ENCODE results near the gene INHBB. TPM values are rescaled to one million over a fixed set of nuclear protein-coding genes. Genes with fewer than 3 reads are reported as not detected.

INHBB gene
- total RNA-seq, 2 donors from 2014 or later = 35.9 to 83.7 TPM

DNA sequence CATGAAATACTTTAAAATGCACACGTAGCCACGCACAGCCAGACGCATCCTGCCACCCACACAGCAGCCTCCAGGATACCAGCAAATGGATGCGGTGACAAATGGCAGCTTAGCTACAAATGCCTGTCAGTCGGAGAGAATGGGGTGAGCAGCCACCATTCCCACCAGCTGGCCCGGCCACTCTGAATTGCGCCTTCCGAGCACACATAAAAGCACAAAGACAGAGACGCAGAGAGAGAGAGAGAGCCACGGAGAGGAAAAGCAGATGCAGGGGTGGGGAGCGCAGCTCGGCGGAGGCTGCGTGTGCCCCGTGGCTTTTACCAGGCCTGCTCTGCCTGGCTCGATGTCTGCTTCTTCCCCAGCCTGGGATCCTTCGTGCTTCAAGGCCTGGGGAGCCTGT, 4.1 kb downstream of the INHBB start:
- no peak overlapping the region for H3K4me3 ChIP-seq
- H3K27ac ChIP-seq = no peak overlapping the region
- WGBS = 85% methylated on average over 17 of the region's 17 CpGs
- no peak for TF ChIP-seq POLR2AphosphoS5 (IDR thresholded peaks at IDR 0.05)
- TF ChIP-seq POLR2A (IDR thresholded peaks at IDR 0.05) = no peak
- TF ChIP-seq, protein P1, sequence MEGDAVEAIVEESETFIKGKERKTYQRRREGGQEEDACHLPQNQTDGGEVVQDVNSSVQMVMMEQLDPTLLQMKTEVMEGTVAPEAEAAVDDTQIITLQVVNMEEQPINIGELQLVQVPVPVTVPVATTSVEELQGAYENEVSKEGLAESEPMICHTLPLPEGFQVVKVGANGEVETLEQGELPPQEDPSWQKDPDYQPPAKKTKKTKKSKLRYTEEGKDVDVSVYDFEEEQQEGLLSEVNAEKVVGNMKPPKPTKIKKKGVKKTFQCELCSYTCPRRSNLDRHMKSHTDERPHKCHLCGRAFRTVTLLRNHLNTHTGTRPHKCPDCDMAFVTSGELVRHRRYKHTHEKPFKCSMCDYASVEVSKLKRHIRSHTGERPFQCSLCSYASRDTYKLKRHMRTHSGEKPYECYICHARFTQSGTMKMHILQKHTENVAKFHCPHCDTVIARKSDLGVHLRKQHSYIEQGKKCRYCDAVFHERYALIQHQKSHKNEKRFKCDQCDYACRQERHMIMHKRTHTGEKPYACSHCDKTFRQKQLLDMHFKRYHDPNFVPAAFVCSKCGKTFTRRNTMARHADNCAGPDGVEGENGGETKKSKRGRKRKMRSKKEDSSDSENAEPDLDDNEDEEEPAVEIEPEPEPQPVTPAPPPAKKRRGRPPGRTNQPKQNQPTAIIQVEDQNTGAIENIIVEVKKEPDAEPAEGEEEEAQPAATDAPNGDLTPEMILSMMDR (IDR thresholded peaks at IDR 0.05) = no peak
- DNase-seq (ENCODE audit: low spot score) = no peak
- H3K36me3 ChIP-seq = peaks cover 0 to 9% of the 10 kb centered on the region in 2 donors
- H3K27me3 ChIP-seq (replicated peaks; ENCODE audit: insufficient read depth) = no peaks in the 10 kb centered on the region
- H3K9me3 ChIP-seq = no peaks in the 10 kb centered on the region
- intact Hi-C loops (cut with DNase I) = no loop called here
- peaks cover 3% of the 10 kb centered on the region for H3K4me1 ChIP-seq (replicated peaks)

DNA sequence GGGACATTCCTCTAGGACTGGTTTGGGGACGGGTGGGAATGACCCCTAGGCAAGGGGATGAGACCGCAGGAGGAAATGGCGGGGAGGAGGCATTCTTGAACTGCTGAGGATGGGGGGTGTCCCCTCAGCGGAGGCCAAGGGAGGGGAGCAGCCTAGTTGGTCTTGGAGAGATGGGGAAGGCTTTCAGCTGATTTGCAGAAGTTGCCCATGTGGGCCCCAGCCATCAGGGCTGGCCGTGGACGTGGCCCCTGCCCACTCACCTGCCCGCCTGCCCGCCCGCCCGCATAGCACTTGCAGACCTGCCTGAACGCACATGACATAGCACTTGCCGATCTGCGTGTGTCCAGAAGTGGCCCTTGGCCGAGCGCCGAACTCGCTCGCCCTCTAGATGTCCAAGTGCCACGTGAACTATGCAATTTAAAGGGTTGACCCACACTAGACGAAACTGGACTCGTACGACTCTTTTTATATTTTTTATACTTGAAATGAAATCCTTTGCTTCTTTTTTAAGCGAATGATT, 4.9 kb downstream of the INHBB start:
- Histone ChIP-seq H3K4me1 (replicated peaks) (peaks cover 3% of the 10 kb centered on the region), H3K27me3 (replicated peaks; ENCODE audit: insufficient read depth) (no peaks in the 10 kb centered on the region), H3K36me3 (peaks cover 0 to 9% of the 10 kb centered on the region in 2 donors), H3K9me3 (no peaks in the 10 kb centered on the region), H3K4me3 (no peak overlapping the region), H3K27ac (no peak overlapping the region)
- intact Hi-C loops (cut with DNase I) = no loop called here
- WGBS = 92% methylated on average over 23 of the region's 23 CpGs
- TF ChIP-seq, protein P1 (IDR thresholded peaks at IDR 0.05) = no peak
- TF ChIP-seq POLR2A (IDR thresholded peaks at IDR 0.05) (no peak), POLR2AphosphoS5 (IDR thresholded peaks at IDR 0.05) (no peak)
- no peak for DNase-seq (ENCODE audit: low spot score)

DNA sequence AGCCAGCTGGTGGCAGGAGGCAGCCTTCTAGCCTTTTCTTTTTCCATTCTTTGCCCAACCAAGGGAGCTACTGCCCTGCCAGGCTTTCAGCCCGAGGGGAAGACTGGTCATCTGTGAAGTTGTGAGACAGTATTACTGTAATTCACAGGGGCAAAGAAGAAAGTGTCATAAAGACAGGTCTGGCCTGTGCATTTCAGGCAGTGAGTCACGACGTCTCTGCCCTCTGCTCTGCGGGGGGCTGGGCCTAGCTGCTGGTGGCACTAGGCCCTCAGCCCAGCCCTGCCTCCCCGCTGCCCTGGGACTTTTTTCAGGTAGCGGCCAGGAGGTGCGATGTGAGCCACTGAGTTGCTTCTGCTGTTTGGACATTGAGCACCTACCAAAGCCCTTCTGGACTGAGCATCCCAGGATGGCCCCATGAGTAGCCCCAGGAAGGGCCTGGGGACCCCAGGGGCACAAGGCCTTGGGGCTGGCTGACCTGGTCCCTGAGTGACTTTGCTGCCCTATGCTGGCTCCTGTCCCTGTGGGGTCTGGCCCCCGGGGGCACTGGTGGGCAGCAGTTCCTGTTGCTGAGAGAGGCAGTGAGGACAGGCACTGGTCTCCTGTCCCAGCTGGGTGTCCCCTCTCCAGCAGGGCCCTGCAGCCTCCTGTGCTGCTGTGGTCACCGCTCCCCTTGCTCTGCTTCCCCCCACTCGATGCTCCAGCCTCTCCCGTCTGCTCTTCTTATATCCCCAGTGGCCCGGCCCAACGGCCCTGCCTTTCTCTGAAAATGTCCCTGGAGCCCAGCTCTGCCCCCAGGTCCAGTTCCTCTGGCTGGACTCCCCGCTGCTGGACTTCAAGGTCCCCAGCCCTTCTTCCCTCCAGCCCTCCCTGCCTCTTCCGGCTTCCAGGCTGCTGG, 7.0 kb downstream of the INHBB start:
- H3K4me1 ChIP-seq (replicated peaks) = peaks cover 3% of the 10 kb centered on the region
- H3K27me3 ChIP-seq (replicated peaks; ENCODE audit: insufficient read depth) = no peaks in the 10 kb centered on the region
- intact Hi-C loops (cut with DNase I) = no loop called here
- WGBS = 91% methylated on average over 15 of the region's 15 CpGs
- H3K4me3 ChIP-seq = no peak overlapping the region
- H3K9me3 ChIP-seq = no peaks in the 10 kb centered on the region
- TF ChIP-seq, protein P1 (IDR thresholded peaks at IDR 0.05) = no peak
- TF ChIP-seq POLR2AphosphoS5 (IDR thresholded peaks at IDR 0.05) = no peak
- TF ChIP-seq POLR2A (IDR thresholded peaks at IDR 0.05) = no peak
- H3K27ac ChIP-seq = no peak overlapping the region
- peaks cover 0 to 9% of the 10 kb centered on the region in 2 donors for H3K36me3 ChIP-seq
- no peak for DNase-seq (ENCODE audit: low spot score)

DNA sequence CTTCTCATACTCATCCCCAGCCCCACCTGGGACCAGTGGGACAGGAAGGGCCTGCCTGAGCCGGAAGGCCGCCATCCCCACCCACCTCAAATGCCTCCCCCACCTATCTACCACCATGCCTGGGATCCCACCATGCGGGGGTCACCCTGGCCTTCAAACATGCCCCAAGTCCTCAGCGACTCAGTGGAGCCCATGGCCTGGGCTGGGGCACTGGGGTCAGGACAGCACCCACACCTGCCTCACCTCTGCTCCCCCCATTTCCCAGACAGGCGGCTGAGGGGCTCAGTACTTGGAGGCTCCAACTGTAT, 7.6 kb downstream of the INHBB start:
- intact Hi-C loops (cut with DNase I) = no loop called here
- 88% methylated on average over 4 of the region's 5 CpGs for WGBS
- peaks cover 3% of the 10 kb centered on the region for H3K4me1 ChIP-seq (replicated peaks)
- H3K36me3 ChIP-seq = peaks cover 0 to 9% of the 10 kb centered on the region in 2 donors
- H3K4me3 ChIP-seq = no peak overlapping the region
- no peak overlapping the region for H3K27ac ChIP-seq
- no peaks in the 10 kb centered on the region for H3K27me3 ChIP-seq (replicated peaks; ENCODE audit: insufficient read depth)
- no peak for TF ChIP-seq POLR2A (IDR thresholded peaks at IDR 0.05)
- TF ChIP-seq, protein P1 (IDR thresholded peaks at IDR 0.05) = no peak
- TF ChIP-seq POLR2AphosphoS5 (IDR thresholded peaks at IDR 0.05) = no peak
- DNase-seq (ENCODE audit: low spot score) = no peak
- no peaks in the 10 kb centered on the region for H3K9me3 ChIP-seq

DNA sequence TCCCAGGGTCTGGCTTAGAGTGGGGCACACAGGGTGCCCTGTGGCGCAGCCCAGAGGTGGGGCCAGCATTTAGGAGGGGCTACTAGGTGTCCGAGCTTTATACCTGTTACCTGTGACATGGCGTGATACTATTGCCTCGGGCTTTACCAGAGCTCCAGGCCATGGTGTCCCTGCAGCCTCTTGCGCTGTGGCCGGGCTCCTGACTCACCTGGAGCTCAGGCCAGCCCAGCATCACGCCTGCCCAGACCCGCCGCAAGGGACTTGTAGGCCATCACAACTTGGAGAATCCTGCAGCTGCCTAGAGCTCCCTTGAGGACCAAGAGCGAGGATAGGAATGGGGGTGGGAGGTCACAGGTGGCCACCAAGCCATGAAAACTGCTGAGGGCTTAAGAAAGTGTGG, 8.0 kb downstream of the INHBB start:
- no peaks in the 10 kb centered on the region for H3K27me3 ChIP-seq (replicated peaks; ENCODE audit: insufficient read depth)
- no peak for DNase-seq (ENCODE audit: low spot score)
- intact Hi-C loops (cut with DNase I) = no loop called here
- no peak overlapping the region for H3K27ac ChIP-seq
- 92% methylated on average over 10 of the region's 10 CpGs for WGBS
- H3K36me3 ChIP-seq = peaks cover 0 to 9% of the 10 kb centered on the region in 2 donors
- no peak overlapping the region for H3K4me3 ChIP-seq
- TF ChIP-seq POLR2AphosphoS5 (IDR thresholded peaks at IDR 0.05) (no peak), POLR2A (IDR thresholded peaks at IDR 0.05) (no peak)
- TF ChIP-seq, protein P1 (IDR thresholded peaks at IDR 0.05) = no peak
- H3K9me3 ChIP-seq = no peaks in the 10 kb centered on the region
- H3K4me1 ChIP-seq (replicated peaks) = no peaks in the 10 kb centered on the region

All from prostate gland (tissue), 2 donors.